Hippocampal formation (tissue), 2 donors: ENCODE measurements around the gene TIMM13.
"Not testable (repeated sequence)": the region's sequence is repeated elsewhere in the genome, so short reads cannot be mapped to it uniquely, and the experiment has no call there.

ENCODE experiments used
- DNase-seq, 2 donors: peaks; one replicate each; lab custom pipeline; 2025; lab: John Stamatoyannopoulos, UW

The TIMM13 gene

GRCh38 chr19:2431318-2432055 lies 4.1 kb upstream of the TIMM13 start:
- no peak for DNase-seq

DNA sequence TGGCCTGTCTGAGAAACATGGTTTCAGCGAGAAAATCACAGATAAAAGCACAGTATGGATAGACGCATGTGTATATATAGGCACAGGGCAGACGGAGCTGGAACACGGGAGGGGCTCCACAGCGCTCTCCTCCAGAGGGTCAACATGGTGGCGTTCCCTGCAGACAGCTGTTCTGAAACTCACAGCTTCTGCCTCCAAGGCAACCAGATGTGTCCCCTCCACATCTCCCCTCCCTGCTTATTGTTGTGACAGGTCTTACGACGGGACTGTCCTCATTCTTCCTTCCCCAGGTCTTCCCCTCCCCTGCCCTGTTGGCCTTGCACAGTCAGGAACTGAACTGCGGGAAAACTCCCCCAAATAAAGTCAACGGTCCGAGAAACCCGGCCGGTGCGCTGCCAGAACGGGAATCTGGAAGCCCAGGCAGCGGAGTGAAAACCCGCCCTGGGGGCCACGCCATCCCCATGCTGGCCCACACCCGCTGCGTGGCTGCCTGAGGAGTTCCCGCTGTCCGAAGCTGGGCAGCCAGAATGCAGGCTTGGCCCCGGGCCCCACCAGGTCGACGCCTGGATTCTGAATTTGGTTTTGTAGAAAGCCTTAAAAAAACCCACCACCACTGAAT lies 2.6 kb upstream of the TIMM13 start:
- no peak for DNase-seq

DNA sequence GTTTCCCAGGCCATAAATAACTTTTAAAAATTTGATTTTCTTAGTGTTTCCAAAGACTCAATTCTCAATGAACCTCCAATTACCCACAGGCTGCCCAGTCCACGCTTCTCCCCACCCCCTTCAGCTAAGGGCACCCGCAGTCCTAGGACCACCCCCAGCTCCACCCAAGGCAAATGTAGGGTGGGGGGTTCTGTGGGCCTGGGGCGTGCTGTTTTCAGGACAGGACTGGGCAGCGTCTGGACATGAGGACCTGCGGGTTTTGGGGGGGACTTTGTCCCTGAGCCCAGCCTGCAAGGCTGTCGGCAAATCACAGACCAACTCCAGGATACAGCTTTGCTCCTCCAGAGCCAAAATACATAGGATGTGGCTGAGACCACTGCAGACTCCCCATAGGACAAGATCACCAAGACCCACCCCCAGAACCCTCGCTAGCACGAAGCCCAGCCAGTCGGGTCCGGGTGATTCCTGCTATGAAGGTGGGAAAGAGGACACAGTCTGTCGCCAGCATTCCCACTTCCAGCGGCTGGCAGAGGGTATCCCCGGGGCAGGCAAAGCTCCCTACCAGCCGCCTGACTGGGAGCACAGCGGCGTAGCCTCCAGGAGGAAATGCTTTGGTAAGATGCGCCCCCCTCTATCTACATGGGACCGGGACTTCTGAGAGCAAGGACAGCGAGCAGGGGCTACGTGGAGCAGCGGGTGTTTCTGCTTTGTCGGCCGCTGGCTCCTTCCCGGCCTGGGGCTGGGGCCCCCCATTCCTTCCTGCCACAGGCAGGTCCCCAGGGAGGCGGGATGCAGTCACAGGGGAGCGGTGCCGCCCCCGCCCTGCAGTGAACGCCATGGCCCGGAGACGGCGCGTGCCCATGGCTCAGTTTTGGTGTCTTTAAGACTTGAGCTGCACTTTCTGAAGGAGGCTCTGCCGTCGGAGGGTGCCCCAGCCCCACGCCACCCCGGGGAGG lies 1.6 kb upstream of the TIMM13 start:
- DNase-seq: no peak

GRCh38 chr19:2428321-2428690 lies 920 bp upstream of the TIMM13 start:
- DNase-seq: peak in 1 of 2 donors; percentile 19

DNA sequence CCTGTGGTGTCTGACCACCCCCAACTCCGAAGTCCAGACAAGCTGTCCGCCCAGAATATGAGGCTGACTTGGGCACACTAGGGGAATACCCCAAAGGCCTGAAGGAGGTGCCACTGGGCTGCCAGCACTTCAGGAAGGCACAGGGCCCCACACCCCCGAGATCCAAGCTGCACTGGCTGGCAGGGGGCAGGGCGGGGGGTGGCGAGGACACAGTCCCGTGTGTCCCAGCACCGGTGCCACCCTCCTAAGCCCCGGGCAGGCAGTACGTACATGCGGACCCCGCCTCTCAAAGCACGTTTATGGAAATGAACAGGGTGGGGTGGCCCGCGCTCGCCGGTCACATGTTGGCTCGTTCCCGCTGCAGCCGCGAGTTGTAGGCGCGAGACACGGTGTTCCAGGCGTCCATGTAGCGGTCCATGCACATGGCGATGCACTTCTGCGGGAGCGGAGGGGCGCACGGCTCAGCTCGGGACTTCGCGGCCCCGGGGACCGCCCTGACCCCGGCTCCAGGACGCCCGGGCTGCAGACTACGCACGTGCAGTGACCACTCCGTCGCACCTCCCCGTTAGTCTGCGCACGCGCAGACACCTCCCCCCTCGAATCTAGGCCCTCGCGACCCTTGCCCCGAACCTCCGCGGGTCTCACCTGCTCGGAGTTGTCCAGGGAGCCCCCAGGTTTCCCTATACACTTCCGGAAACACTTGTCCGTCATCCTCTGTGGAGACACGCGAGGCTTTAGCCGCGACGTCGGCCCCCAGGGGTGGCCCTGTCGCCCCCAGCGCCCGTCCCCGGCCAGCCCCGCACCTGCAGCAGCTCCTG lies 566 bp downstream of the TIMM13 start:
- DNase-seq: no peak

GRCh38 chr19:2425622-2426581 lies 1.5 kb downstream of the TIMM13 start:
- DNase-seq: no peak

DNA sequence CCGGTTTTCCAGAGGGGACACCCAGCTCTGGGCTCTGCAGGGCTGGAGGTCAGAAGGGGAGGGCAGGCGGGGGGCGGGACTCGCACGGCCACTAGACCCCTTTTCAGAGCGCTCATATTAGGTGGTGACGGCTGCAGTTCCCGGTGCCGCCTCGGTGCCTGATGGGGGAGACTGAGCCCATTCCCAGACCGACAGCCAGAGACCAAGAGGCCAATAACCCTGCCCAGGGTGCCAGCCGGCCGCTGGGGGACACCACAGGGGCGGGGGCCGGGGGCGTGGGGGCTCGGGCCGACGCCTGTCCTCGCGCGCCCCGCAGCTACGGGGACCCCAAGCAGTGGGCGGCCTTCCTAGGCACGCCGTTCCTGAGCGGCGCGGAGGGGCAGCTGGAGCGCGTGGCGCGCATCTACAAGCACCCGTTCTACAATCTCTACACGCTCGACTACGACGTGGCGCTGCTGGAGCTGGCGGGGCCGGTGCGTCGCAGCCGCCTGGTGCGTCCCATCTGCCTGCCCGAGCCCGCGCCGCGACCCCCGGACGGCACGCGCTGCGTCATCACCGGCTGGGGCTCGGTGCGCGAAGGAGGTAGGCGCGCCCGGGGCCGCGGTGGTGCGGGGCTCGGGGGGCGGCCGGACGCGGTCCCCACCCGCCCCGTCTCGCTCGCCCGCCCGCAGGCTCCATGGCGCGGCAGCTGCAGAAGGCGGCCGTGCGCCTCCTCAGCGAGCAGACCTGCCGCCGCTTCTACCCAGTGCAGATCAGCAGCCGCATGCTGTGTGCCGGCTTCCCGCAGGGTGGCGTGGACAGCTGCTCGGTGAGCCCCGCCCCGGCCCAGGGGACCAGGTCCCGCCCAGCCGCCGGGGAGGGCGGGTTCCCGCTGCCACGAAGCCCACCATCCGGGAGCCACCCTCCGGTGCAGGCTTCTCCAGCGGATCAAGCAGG lies 2.4 kb downstream of the TIMM13 start:
- no peak for DNase-seq

DNA sequence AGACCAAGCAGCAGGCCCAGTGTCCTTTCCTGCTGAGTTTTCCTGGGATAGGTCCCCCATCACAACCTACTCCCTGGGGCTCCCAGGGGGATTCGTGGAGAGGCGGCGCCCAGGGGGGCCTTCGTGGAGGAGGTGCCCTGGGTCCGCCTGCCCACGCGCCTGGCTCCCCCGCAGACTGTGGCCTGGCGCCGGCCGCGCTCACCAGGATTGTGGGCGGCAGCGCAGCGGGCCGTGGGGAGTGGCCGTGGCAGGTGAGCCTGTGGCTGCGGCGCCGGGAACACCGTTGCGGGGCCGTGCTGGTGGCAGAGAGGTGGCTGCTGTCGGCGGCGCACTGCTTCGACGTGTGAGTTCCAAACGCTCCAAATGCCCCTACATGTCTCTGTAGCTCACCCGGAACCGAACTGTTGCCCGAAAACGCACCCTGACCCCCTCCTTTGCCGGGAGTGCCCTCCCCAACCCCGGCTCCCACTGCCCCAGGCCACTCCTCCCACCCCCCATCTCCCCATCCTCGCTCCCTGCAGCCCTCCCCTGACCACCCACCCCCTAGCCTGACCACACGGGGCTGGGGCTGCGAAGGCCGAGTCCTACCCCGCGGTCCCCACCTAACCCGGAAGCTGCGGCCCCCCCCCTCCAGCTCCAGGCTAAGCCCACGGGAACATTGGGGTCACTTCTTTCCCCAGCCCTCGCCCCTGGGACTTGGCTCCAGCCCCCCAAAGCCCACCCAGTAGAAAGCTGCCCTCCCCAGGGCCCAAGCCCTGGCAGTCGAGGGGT lies 3.3 kb downstream of the TIMM13 start:
- no peak for DNase-seq

DNA sequence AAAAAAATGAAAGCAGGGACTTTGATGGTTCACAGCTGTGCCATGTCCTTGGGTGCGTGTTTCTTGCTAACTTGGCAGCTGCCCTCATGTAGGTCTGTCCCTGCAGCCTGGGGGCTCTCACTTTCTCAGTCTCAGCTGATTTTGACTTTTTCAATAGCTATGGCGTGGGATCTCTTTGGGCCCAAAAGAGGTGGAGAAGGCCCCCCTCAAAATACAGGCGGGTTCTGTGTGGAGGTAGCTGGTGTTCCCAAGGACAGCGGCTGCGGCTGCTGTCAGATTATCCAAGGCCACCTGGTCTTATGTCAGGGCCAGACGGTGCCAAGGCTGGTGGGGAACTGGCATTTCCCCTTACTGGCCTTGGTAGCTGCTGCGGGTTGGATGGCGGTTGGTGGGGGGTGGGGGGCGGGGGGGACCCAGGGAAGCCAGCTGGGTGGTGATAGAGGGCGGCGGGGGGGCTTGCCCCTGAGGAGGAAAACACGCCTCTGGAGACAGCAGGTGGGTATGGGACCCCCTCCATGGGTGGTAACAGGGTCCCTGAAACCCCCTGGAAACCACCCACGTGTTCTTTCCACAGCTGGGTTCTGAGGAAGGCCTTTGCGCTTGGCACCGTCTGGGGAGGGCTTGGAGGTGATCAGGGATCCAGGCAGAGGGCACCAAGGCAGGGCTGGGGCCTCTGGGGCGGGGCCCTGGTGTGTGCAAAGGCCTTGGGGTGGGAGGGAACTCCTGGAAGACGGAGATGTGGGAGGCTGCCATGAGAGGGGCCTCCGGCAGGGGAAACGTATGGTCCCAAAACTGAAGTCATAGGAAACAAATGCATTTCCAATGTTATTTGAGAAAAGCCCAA lies 4.1 kb downstream of the TIMM13 start:
- DNase-seq: no peak

GRCh38 chr19:2421581-2422306 lies 5.6 kb downstream of the TIMM13 start:
- DNase-seq: no peak

DNA sequence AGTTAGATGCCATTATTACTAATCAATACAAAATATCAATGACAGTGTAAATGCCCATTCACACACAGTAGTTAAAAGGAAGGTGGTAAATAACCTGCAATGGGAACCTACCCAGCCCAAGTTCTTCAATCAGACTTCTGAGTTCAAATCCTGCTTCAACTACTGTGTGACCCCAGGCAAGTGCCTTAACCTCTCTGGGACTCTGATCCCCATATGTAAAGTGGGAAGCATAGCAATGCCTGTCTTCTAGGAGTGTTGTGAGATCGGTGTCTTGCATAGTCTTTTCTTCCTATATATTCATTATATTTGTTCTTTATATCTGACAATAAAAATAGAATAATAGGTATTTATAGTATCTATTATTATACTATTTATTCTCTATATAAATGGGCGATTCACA lies 6.9 kb downstream of the TIMM13 start:
- no peak for DNase-seq

DNA sequence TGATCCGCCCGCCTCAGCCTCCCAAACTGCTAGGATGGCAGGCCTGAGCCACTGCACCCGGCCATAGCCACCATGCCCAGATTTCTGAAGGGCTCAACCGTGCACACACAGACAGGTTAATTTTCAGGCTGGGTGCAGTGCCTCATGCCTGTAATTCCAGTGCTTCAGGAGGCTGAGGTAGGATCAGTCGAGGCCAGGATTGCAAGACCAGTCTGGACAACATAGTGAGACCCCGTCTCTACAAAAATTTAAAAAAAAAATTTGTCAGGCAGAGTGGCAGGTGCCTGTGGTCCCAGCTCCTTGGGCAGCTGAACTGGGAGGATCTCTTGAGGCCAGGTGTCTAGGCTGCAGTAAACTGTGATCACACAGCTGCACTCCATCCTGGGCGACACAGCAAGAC lies 7.6 kb downstream of the TIMM13 start:
- DNase-seq: no peak

- DNase-seq: no peak
Measured at GRCh38 chr19:2417881-2418406, 9.4 kb downstream of the TIMM13 start.

DNA sequence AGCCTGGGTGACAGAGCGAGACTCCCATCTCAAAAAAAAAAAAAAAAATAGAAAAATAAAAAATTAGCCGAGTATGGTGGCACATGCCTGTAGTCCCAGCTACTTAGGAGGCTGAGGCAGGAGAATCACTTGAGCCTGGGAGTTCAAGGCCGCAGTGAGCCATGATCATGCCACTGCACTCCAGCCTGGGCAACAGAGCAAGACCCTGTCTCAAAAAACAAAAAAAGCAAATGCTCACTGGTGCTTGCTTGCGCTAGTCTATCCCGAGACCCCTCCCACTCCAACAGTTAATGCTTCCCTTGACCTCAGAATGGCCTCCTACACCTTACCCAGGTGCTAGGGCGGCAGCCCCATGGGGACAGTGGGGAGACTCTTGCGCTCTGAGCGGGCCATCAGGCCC lies 9.9 kb downstream of the TIMM13 start:
- DNase-seq: not testable (repeated sequence)

- no peak for DNase-seq
Measured at GRCh38 chr19:2416321-2417097, 10.9 kb downstream of the TIMM13 start.

DNA sequence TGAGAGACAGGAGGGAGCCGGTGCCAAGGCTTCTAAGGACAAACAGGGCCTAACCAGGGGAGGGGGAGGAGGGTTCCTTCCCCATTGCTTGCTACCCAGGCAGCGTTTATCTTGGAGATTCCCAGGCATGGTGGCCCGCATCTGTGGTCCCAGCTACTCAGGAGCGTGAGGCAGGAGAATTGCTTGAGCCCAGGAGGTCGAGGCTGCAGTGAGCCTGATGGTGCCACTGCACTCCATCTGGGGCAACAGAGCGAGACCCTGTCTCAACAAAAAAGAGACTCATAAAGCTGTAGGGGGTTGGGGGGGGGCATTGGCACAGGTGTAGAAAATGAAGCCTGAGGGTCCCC lies 11.4 kb downstream of the TIMM13 start:
- no peak for DNase-seq
